LoVo (cell line): ENCODE data around the gene RRH.
"Not testable (repeated sequence)": the region's sequence is repeated elsewhere in the genome, so short reads cannot be mapped to it uniquely, and the experiment has no call there.

Source experiments
- DNase-seq: peaks from one replicate; pipeline ENCODE4 v3.0.0-alpha.2; 2016; ENCODE audit warnings: low spot score

Gene RRH

GRCh38 chr4:109846395-109847098, 18.8 kb downstream of the RRH start:
- peak; percentile 4 for DNase-seq

GRCh38 chr4:109847896-109848442, 20.2 kb downstream of the RRH start, which contains the start of gene LRIT3:
Gene LRIT3, plus strand, starts transcription at chr4:109848107. Its CDS starts 95 bp downstream, at chr4:109848202.
- no peak for DNase-seq

- DNase-seq, result no peak
Measured at GRCh38 chr4:109848501-109848900, 20.7 kb downstream of the RRH start.

- no peak for DNase-seq
Measured at GRCh38 chr4:109850601-109851000, 22.8 kb downstream of the RRH start.

- DNase-seq, result not testable (repeated sequence)
Measured at GRCh38 chr4:109859426-109860300, 31.9 kb downstream of the RRH start.

- no peak for DNase-seq
Measured at GRCh38 chr4:109861271-109861670, 33.5 kb downstream of the RRH start.

GRCh38 chr4:109861916-109862511, 34.2 kb downstream of the RRH start:
- DNase-seq, result no peak

GRCh38 chr4:109864134-109864533, 36.4 kb downstream of the RRH start:
- DNase-seq, result no peak

GRCh38 chr4:109870061-109870460, 42.3 kb downstream of the RRH start:
- DNase-seq, result no peak

GRCh38 chr4:109872065-109872464, 44.3 kb downstream of the RRH start:
- no peak for DNase-seq

- no peak for DNase-seq
Measured at GRCh38 chr4:109872950-109873656, 45.3 kb downstream of the RRH start.

GRCh38 chr4:109873791-109874514, 46.2 kb downstream of the RRH start:
- DNase-seq, result peak; percentile 11

GRCh38 chr4:109875106-109875505, 47.3 kb downstream of the RRH start:
- no peak for DNase-seq

- not testable (repeated sequence) for DNase-seq
Measured at GRCh38 chr4:109875553-109875952, 47.8 kb downstream of the RRH start.

GRCh38 chr4:109876634-109877265, 49.0 kb downstream of the RRH start:
- DNase-seq, result no peak

GRCh38 chr4:109877400-109877799, 49.6 kb downstream of the RRH start:
- DNase-seq, result no peak

GRCh38 chr4:109878355-109878754, 50.6 kb downstream of the RRH start:
- DNase-seq, result no peak

- DNase-seq, result no peak
Measured at GRCh38 chr4:109879081-109879480, 51.3 kb downstream of the RRH start.

GRCh38 chr4:109879636-109880314, 52.0 kb downstream of the RRH start:
- DNase-seq, result no peak

- DNase-seq, result no peak
Measured at GRCh38 chr4:109886303-109886702, 58.5 kb downstream of the RRH start.
